Activated naive CD8-positive, alpha-beta T cell (primary cell): Measurements from ENCODE around the gene REC8.
"Not testable (repeated sequence)": the region's sequence is repeated elsewhere in the genome, so short reads cannot be mapped to it uniquely, and the experiment has no call there.

Experiments
- H3K27ac Mint-ChIP-seq: one replicate; pipeline ENCODE4 v1.8.0; 2021; ENCODE audit warnings: mixed read lengths
- H3K27me3 Mint-ChIP-seq: one replicate; pipeline ENCODE4 v1.8.0; 2021; ENCODE audit warnings: mixed read lengths
- H3K36me3 Mint-ChIP-seq: one replicate; pipeline ENCODE4 v1.8.0; 2021; ENCODE audit warnings: mixed read lengths
- H3K4me1 Mint-ChIP-seq: one replicate; pipeline ENCODE4 v1.8.0; 2021; ENCODE audit warnings: low read depth, mixed read lengths
- H3K4me3 Mint-ChIP-seq: one replicate; pipeline ENCODE4 v1.8.0; 2021; ENCODE audit warnings: mild to moderate bottlenecking, mixed read lengths
- H3K9me3 Mint-ChIP-seq: one replicate; pipeline ENCODE4 v1.8.0; 2021; ENCODE audit warnings: low read depth, mixed read lengths

The REC8 gene

GRCh38 chr14:24213866-24214662 is 42.2 kb downstream of the REC8 start:
- H3K36me3 Mint-ChIP-seq, result peaks cover 5% of the 10 kb centered on the region

DNA sequence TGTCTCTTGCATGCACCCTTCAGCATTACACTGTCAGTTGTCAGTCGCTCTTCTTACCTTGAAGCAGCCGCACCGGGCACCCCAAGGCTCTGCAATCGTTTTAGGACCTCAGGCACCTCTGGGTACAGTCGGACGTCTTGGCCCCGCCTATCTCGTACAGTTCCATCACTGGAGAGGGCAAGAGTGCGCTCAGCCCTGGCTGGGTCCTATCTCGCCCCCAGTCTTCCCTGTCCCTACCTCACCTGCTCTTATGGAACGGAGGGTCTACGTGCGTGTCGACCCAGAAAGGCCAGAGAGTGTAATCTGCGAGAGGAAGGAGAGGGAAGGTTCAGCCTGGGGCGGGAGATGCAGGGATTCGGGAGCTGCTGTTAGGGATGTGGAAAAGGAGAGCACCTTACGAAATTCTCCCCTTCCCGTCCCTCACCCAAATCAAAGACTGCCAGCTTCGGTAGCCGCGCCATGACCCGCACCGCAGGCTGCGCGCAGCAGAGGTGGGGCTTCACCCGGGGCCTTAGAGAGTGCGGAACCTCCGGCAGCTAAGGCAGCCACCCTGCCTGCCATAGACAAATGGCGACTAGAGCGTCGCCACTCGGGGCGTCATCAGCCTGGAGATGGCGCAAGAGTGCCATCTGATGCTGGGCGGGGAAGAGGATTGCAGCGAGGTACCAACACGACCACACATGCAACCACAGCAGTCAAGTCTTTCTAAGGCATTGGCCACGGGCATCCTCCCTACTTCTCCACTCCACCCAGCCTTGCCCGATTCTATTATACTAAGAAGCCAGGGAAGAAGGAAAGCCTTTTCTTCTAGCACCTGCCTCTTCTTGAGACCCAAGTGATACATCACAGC is 43.8 kb downstream of the REC8 start, which contains the start of gene MDP1:
Gene MDP1, minus strand, starts transcription at position 572 of the 850 bp plus-strand sequence. Its CDS starts 111 bp downstream, at position 461.
- Mint-ChIP-seq H3K9me3 (no peaks in the 10 kb centered on the region), H3K4me1 (peaks cover 50% of the 10 kb centered on the region), H3K4me3 (peak within 1 kb of the TSS; percentile 94), H3K27me3 (no peaks in the 10 kb centered on the region), H3K27ac (peak within 1 kb of the TSS; percentile 92), H3K36me3 (peaks cover 6% of the 10 kb centered on the region)

More at GRCh38 chr14:24213866-24214662, 42.2 kb downstream of the REC8 start:
- H3K27me3 Mint-ChIP-seq, result no peaks in the 10 kb centered on the region
- H3K9me3 Mint-ChIP-seq, result no peaks in the 10 kb centered on the region
- peak overlapping the region; percentile 94 for H3K4me3 Mint-ChIP-seq
- H3K4me1 Mint-ChIP-seq, result peaks cover 57% of the 10 kb centered on the region
- peak overlapping the region; percentile 97 for H3K27ac Mint-ChIP-seq

DNA sequence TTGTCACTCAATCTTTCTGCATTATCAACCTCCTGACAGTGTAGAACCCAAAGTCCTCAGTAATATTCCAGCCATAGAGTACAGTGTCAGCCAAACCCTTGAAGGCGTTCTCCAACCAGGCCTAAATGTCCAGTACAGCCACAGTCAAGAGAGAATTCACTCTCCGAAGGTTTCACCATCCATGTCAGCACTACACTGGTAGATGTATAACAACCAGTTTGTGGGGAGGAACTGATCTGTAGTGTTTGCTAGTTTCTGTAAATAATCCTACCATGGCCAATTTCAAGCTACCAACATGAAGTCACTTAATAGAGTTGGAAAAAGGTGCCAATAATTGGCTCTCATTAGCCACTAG is 44.4 kb downstream of the REC8 start:
- no peaks in the 10 kb centered on the region for H3K9me3 Mint-ChIP-seq
- peak overlapping the region; percentile 94 for H3K4me3 Mint-ChIP-seq
- peak overlapping the region; percentile 92 for H3K27ac Mint-ChIP-seq
- H3K27me3 Mint-ChIP-seq, result no peaks in the 10 kb centered on the region
- H3K4me1 Mint-ChIP-seq, result peaks cover 46% of the 10 kb centered on the region
- peaks cover 6% of the 10 kb centered on the region for H3K36me3 Mint-ChIP-seq

DNA sequence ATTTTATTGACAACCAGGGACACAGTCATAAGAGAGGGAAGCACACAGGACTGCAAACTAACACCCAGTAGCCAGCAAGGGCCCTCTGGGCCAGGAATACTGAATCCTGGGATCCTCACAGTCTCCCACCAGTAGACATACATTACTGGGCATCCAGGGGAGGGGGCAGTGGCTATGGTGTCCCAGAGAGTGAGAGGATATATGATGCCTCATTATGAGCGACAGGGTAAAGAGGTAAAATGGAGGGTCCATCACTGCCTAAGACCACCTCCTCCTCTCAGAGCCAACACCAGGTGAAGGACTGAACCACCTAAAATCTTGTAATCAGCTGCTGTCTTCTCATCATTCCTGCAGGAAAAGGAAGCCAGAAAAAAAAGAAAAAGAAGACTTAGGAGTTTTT is 45.0 kb downstream of the REC8 start:
- not testable (repeated sequence) for H3K9me3 Mint-ChIP-seq, H3K4me3 Mint-ChIP-seq
- peaks cover 41% of the 10 kb centered on the region for H3K4me1 Mint-ChIP-seq

DNA sequence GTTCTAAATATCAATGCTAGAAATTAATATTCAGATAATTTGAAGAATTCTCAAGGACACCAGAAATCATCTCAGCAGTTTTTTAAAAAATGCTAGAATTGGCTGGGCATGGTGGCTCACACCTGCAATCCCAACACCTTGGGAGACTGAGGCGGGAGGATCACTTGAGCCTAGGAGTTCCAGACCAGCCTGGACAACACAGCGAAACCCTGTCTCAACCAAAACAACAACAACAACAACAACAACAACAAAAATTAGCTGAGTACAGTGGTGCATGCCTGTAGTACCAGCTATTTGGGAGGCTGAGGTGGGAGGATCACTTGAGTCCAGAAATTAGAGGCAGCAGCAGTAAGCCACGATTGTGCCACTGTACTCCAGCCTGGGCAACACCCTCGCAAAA is 47.2 kb downstream of the REC8 start:
- H3K4me3 Mint-ChIP-seq, result no peak overlapping the region
- H3K27me3 Mint-ChIP-seq, result no peaks in the 10 kb centered on the region
- peaks cover 3% of the 10 kb centered on the region for H3K36me3 Mint-ChIP-seq
- no peak overlapping the region for H3K27ac Mint-ChIP-seq
- no peaks in the 10 kb centered on the region for H3K9me3 Mint-ChIP-seq
- peaks cover 24% of the 10 kb centered on the region for H3K4me1 Mint-ChIP-seq

More for the DNA sequence above, 45.0 kb downstream of the REC8 start:
- H3K36me3 Mint-ChIP-seq, H3K27me3 Mint-ChIP-seq: not testable (repeated sequence)
- H3K27ac Mint-ChIP-seq, result peak overlapping the region; percentile 10

DNA sequence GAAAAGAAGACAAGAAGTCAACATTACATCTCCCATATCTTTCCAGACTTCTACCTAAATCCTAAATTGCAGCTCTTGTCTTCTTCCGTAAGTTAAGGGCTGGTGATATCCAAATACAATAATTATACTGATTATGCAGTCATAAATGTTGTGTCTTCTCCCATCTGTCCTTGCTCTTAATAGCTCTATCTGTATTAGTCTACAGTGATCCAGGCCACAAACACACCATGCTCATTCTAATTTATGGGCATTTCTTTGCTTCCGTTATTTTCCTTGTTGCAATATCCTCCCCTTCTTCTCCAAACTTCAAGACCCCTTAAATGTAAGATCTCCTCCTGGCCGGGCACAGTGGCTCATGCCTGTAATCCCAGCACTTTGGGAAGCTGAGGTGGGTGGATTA is 47.6 kb downstream of the REC8 start:
- Mint-ChIP-seq H3K4me3 (no peak overlapping the region), H3K36me3 (peaks cover 3% of the 10 kb centered on the region), H3K27me3 (no peaks in the 10 kb centered on the region), H3K4me1 (peaks cover 21% of the 10 kb centered on the region), H3K9me3 (no peaks in the 10 kb centered on the region), H3K27ac (no peak overlapping the region)

- not testable (repeated sequence) for H3K36me3 Mint-ChIP-seq, H3K4me3 Mint-ChIP-seq, H3K27me3 Mint-ChIP-seq, H3K27ac Mint-ChIP-seq, H3K9me3 Mint-ChIP-seq
- peaks cover 20% of the 10 kb centered on the region for H3K4me1 Mint-ChIP-seq
Measured at GRCh38 chr14:24222987-24223386, 51.1 kb downstream of the REC8 start.

GRCh38 chr14:24224618-24225071 is 52.8 kb downstream of the REC8 start:
- no peaks in the 10 kb centered on the region for H3K9me3 Mint-ChIP-seq
- no peak overlapping the region for H3K4me3 Mint-ChIP-seq
- H3K27me3 Mint-ChIP-seq, result no peaks in the 10 kb centered on the region
- peaks cover under 1% of the 10 kb centered on the region for H3K36me3 Mint-ChIP-seq
- no peak overlapping the region for H3K27ac Mint-ChIP-seq
- peaks cover 19% of the 10 kb centered on the region for H3K4me1 Mint-ChIP-seq

GRCh38 chr14:24226473-24226872 is 54.6 kb downstream of the REC8 start:
- peaks cover 25% of the 10 kb centered on the region for H3K4me1 Mint-ChIP-seq
- H3K9me3 Mint-ChIP-seq, result no peaks in the 10 kb centered on the region
- H3K4me3 Mint-ChIP-seq, result no peak overlapping the region
- no peaks in the 10 kb centered on the region for H3K36me3 Mint-ChIP-seq
- no peak overlapping the region for H3K27ac Mint-ChIP-seq
- no peaks in the 10 kb centered on the region for H3K27me3 Mint-ChIP-seq

DNA sequence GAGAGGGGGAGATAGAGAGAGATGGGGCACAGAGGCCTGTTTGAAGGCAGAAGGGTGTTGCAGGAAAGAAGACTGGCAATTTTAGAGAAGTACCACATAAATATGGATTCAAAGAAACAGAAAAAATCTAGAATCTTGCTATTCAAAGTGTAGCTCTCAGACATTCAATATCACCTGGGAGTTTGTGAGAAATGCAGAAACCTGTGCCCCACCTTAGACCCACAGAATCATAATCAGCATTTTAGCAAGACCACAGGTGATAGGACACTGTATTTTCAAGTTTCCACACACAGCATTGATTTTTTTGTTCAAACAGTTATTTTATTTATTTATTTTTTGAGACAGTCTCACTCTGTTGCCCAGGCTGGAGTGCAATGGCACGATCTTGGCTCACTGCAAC is 57.0 kb downstream of the REC8 start:
- peaks cover 32% of the 10 kb centered on the region for H3K4me1 Mint-ChIP-seq
- H3K27me3 Mint-ChIP-seq, result no peaks in the 10 kb centered on the region
- peaks cover 2% of the 10 kb centered on the region for H3K36me3 Mint-ChIP-seq
- H3K9me3 Mint-ChIP-seq, result no peaks in the 10 kb centered on the region
- peak overlapping the region; percentile 17 for H3K4me3 Mint-ChIP-seq
- no peak overlapping the region for H3K27ac Mint-ChIP-seq
